HG03066 (cell line): ENCODE measurements around the gene SBF2.

Experiments
- ATAC-seq: cut with Tn5 transposase; IDR thresholded peaks from one replicate; pipeline ENCODE4 v1.9.1; 2021; ENCODE audit warnings: low read depth; ENCODE audit not compliant: unreplicated experiment

The SBF2 gene

GRCh38 chr11:9789910-9790309, 504.1 kb downstream of the SBF2 start:
- ATAC-seq: no peak

DNA sequence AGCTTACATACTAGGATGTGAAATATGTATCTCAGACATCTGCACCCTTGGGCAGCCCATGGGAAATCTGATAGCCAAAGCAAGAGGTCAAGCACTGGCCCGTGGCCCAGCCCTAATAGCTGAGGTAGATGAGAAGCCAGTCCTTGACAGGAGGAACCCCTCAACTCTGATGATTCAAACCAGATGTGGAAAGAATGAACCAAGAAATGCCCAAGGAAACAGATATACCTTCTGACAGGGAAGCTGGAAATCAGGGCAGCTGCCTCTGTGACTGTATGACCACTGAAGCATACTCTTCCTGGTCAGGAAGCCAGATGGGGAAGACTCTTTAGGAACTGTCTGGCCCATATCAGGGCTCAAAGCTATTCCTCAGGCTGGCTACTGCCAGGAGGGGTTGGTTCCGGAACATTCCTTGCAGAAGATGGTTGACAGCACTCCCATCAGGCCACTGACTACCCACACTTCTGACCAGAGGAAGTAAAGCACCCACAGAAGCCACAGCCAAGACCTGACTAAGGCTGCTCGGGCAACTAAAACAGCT, 506.0 kb downstream of the SBF2 start:
- ATAC-seq: no peak

GRCh38 chr11:9787260-9787659, 506.8 kb downstream of the SBF2 start:
- ATAC-seq: no peak

- no peak for ATAC-seq
Measured at GRCh38 chr11:9784602-9785315, 509.3 kb downstream of the SBF2 start.

DNA sequence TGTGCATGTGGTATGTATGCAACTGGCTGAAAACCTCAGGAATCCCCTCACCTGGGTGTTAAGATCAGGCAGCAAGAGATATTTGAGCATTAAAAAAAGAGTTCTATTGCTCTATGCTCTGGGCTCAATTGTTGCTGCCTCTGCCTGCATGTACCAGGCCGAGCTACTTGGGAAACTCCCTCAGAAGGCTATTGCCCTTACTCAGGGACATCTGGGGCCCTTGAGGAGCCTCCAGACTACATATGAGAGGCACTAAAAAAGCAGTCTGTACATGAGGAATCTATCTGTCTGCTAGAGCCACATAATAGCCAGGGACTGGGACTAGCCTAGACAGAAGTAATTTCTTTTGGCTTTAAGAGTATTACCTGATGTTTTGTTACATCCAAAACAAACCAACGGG, 510.0 kb downstream of the SBF2 start:
- no peak for ATAC-seq

DNA sequence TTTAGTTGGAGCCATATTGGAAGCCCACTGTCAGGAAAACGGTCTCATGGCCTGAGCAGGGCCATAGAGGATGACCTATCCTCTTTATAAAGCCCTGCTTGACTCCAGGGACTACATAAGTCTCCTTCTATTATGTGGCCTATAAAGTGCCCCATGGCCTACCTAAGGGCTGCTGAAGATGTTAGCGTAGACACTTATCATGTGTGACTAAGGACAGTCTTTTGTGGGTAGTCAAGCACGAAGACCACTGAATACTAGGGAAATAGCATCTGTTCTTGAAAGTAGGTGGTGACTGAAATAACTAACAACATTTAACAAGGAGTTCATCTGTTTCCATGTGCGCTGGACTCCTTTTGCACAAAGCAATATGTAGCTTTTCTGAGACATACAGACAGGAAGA, 513.1 kb downstream of the SBF2 start:
- no peak for ATAC-seq

DNA sequence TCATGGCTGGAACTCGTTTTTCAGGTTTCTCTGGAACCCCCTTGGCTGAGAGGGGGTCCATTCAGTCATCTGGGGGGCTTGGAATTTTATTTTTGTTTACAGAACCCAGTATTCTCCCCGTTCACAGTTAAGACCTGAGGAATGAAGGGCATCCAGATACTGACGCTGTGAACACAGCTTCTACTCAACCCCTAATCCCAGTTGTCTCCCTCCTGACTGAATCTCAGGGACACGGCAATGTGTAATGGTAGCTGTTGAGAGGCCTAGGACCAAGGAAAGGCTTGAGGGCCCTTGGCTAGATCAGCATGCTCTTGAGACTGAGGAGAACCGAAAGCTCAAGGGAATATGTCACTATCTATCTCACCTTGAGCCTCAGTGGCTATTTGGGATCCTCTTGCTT, 516.5 kb downstream of the SBF2 start:
- no peak for ATAC-seq

DNA sequence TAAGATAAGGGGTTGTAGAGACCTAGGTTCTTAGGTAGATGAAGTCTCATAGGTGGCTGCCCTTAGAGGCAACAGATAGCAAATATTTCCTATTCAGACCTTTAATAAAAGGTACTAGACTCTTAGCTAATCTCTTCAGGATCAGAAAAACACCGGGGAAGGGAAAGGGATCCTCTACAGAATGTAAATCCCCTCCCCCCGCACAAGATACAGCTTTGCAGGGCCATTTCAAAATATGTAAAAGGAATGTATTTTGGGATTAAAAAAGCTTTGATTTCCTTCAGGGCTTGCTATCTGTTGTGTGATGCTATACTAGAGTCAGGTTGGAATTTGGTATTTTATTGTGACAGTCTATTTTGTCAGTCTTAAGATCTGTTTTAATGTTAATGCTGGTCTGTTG, 517.0 kb downstream of the SBF2 start:
- no peak for ATAC-seq

DNA sequence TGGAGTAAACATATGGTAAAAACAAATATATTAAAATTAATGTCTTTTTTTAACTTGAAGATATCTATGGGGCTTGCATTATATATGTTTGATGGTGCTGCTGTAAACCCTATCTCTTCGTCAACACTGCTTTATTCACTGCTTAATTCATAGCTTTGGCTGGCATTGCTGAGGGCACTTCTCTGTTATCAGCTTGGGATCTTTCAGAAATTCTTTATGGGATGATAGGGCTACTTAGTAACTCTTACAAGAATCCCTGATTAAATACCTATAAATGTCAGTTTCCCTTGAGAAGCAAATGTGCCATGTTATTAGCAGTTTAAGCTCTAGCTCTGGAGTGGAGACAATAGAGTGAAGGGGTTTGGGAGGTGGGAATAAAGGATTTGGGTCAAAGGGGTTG, 517.8 kb downstream of the SBF2 start:
- no peak for ATAC-seq

DNA sequence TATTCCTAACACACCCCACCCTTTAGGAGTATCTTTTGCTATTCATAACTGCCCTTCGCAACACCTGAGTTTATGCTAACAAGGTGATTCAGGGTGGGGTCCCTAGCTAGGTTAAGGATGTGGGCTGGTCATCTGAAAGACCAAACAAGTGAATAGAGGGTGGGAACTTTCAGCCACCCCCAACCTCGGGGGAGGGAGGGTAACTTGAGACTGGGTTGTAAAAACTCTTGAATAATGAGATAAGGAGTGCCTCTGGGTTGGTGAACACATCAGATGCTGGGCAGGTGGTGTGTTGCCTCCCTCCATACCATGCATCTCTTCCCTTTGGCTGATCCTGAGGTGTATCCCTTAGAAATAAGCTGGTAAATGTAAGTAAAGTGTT, 518.6 kb downstream of the SBF2 start:
- ATAC-seq: no peak

DNA sequence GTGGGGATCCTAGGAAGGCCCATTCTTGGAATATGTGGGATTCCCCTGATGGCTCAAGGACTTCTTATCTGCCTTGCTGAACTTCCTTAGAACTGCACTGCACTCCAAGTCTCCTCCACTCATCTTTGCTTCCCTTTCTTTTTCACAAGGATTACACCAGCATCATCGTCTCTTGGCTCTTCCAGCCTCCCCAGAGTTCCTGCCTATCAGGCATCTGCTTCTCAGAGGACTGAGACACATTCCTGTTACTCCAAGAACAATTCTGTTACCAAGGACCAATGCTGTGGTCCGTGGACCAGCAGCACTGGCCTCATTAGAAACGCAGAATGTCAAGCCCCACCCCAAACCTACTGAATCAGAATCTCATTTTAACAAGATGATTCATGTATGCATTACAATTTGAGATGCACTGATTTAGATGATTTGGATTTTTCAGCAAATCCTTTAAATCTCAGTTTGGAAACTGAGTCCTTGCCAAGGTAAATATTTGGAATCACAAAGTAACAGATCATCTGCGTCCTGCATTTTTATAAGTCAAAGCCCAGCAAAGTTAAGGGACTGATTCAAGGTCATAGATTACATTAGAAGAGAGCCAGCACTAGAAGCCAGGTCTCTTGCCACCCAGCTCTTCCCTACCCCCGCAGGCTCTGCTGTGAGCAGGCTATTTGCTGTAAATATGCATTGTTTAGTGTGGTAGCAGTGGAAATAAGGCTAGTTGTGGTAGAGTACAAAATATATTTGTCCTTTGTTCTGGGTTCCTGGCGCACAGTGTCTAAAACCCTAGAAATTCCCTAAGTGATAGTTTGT, 519.2 kb downstream of the SBF2 start:
- no peak for ATAC-seq

- no peak for ATAC-seq
Measured at GRCh38 chr11:9774109-9774508, 519.9 kb downstream of the SBF2 start.

GRCh38 chr11:9773524-9773923, 520.5 kb downstream of the SBF2 start:
- no peak for ATAC-seq

- no peak for ATAC-seq
Measured at GRCh38 chr11:9772218-9772617, 521.8 kb downstream of the SBF2 start.

DNA sequence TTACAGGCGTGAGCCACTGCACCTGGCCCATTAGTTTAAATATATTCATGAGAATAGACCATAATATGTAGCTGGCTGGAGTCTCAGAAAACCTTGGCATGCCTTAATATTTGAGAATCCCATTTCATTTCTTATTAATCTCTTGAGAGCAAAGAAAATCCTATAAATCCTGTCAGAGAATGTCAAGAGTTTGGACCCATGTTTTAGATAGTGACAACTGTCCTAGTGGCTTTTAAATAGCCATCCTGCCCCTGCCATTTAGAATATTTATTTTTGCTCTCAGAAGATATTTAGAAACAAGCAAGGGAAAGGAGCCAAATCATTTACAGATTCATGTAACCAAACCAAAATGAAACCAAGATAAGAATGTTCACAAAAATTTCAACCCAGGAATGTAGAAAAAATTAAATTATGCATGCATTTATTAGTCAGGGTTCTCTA, 522.9 kb downstream of the SBF2 start:
- ATAC-seq: no peak

- ATAC-seq: no peak
Measured at GRCh38 chr11:9769621-9770020, 524.4 kb downstream of the SBF2 start.

DNA sequence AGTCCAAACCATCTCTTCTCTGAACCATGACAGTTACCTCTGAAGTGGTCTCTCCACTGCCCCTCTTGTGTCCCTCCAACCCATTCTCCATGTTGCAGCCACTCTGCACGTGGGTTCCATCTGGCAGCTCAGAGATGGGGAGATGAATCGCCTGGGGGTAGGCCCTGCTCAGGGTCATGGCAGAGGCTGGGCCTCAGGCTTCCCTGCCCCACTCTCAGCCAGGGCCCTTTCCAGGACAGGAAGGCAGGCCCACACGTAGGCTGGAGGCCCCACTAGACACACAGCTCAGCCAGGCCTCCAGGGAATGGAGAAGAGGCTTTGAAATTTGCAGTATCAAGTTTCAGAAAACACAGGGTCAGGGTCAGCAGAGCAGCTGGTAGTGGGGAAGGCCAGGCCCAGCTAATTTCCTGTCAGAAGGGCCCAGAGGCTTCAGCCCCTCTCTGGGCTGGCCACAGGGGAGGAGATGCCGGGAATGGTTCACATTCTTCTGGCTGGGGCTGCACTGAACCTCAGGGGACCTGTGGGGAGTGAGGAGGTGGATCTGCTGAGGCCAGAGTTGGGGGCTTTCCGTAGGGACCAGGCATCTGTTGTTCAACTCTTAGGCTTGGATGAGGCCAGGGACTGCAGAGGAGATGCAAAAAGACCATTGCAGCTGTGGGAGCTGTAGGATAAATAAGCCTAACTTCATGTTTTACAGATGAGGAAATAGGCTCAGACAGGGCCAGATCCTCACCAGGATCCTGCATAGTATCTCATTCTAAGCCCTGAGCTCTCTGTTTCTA, 528.5 kb downstream of the SBF2 start:
- peak; percentile 55 for ATAC-seq

- ATAC-seq: no peak
Measured at GRCh38 chr11:9763301-9763700, 530.7 kb downstream of the SBF2 start.

- no peak for ATAC-seq
Measured at GRCh38 chr11:9762531-9762930, 531.5 kb downstream of the SBF2 start.

GRCh38 chr11:9761441-9761945, 532.5 kb downstream of the SBF2 start:
- ATAC-seq: no peak

GRCh38 chr11:9760193-9760575, 533.8 kb downstream of the SBF2 start:
- ATAC-seq: no peak
